Activated CD8-positive, alpha-beta T cell treated with anti-CD3 and anti-CD28 coated beads for 36 hours (primary cell): ENCODE measurements around the gene ANGPT4. TPM values are rescaled to one million over a fixed set of nuclear protein-coding genes. Genes with fewer than 3 reads are reported as not detected.

Experiments used
- ATAC-seq: fragments of 200-7000 bp; cut with Tn5 transposase; one replicate; pipeline ENCODE4 v1.10.0; 2021; ENCODE audit warnings: mild to moderate bottlenecking, moderate library complexity
- CTCF ChIA-PET: fragments of 350-600 bp; sonication (Branson Sonifier 250); formaldehyde crosslinking; loops from one replicate; lab custom pipeline; 2021; ENCODE audit warnings: antibody characterized with exemption; lab: Charles Lee
- POLR2A ChIA-PET: fragments of 350-600 bp; sonication (Branson Sonifier 250); formaldehyde crosslinking; loops from one replicate; lab custom pipeline; 2021; ENCODE audit warnings: antibody characterized with exemption; lab: Charles Lee
- DNase-seq: peaks from one replicate; pipeline ENCODE4 v3.0.0-alpha.2; 2020
- H3K27ac Mint-ChIP-seq: one replicate; pipeline ENCODE4 v1.8.0; 2021; ENCODE audit warnings: mild to moderate bottlenecking, mixed read lengths
- H3K27me3 Mint-ChIP-seq: one replicate; pipeline ENCODE4 v1.8.0; 2021; ENCODE audit warnings: mixed read lengths
- H3K36me3 Mint-ChIP-seq: one replicate; pipeline ENCODE4 v1.8.0; 2021; ENCODE audit warnings: low read depth, mixed read lengths
- H3K4me1 Mint-ChIP-seq: one replicate; pipeline ENCODE4 v1.8.0; 2021; ENCODE audit warnings: low read depth, mixed read lengths
- H3K4me3 Mint-ChIP-seq: one replicate; pipeline ENCODE4 v1.8.0; 2021; ENCODE audit warnings: mild to moderate bottlenecking, moderate library complexity, mixed read lengths
- H3K9me3 Mint-ChIP-seq: one replicate; pipeline ENCODE4 v1.8.0; 2021; ENCODE audit warnings: mixed read lengths
- CTCF ChIP-seq: fragments of 200-600 bp; IDR thresholded peaks from one replicate; pipeline ENCODE4 v1.8.0; 2022; ENCODE audit warnings: antibody characterized with exemption, mild to moderate bottlenecking
- intact Hi-C: fragments of 100-400 bp; cut with micrococcal nuclease; formaldehyde crosslinking; loops from one replicate; pipeline ENCODE4 v1.10.0; 2022
- total RNA-seq, 2 experiments: library from RNA; stranded (reverse); gene quantifications; one replicate each; pipeline ENCODE4 v1.2.3, GENCODE V29; 2021

The ANGPT4 gene
- total RNA-seq, 2 experiments from 2014 or later = not detected

- Mint-ChIP-seq H3K9me3 (peaks cover 9% of the 10 kb centered on the region), H3K27ac (no peak overlapping the region), H3K4me3 (no peak overlapping the region), H3K27me3 (no peaks in the 10 kb centered on the region), H3K36me3 (no peaks in the 10 kb centered on the region), H3K4me1 (no peaks in the 10 kb centered on the region)
- no peak for TF ChIP-seq CTCF
- CTCF ChIA-PET = interaction anchor here (1.0 kb wide), 1 partner anchor 116 kb away, joined by 3 read pairs; no protein-coding TSS in a partner anchor
- POLR2A ChIA-PET = no interaction called here
- no peak for DNase-seq
- intact Hi-C loops = no loop called here
- no peak for ATAC-seq
Measured at GRCh38 chr20:934186-934840, 18.2 kb upstream of the ANGPT4 start.

- no peak for ATAC-seq
- CTCF ChIA-PET = interaction anchor here (1.0 to 1.7 kb wide), 2 partner anchors 24 to 114 kb away, joined by 3 to 4 read pairs; no protein-coding TSS in a partner anchor
- no peaks in the 10 kb centered on the region for H3K36me3 Mint-ChIP-seq
- H3K9me3 Mint-ChIP-seq = peaks cover 9% of the 10 kb centered on the region
- H3K27me3 Mint-ChIP-seq = no peaks in the 10 kb centered on the region
- no peak overlapping the region for H3K27ac Mint-ChIP-seq
- H3K4me1 Mint-ChIP-seq = no peaks in the 10 kb centered on the region
- POLR2A ChIA-PET = no interaction called here
- no peak for TF ChIP-seq CTCF
- no peak for DNase-seq
- no peak overlapping the region for H3K4me3 Mint-ChIP-seq
- intact Hi-C loops = no loop called here
Measured at GRCh38 chr20:933029-933428, 16.9 kb upstream of the ANGPT4 start.

GRCh38 chr20:931401-931800, 15.3 kb upstream of the ANGPT4 start:
- DNase-seq = no peak

GRCh38 chr20:926670-927069, 10.5 kb upstream of the ANGPT4 start:
- H3K27ac Mint-ChIP-seq = no peak overlapping the region
- CTCF ChIA-PET = interaction anchor here (1.2 kb wide), 1 partner anchor 30 kb away, joined by 3 read pairs; no protein-coding TSS in a partner anchor
- intact Hi-C loops = no loop called here

More at GRCh38 chr20:931401-931800, 15.3 kb upstream of the ANGPT4 start:
- Mint-ChIP-seq H3K27ac (no peak overlapping the region), H3K9me3 (peaks cover 9% of the 10 kb centered on the region), H3K36me3 (no peaks in the 10 kb centered on the region), H3K4me1 (no peaks in the 10 kb centered on the region), H3K27me3 (no peaks in the 10 kb centered on the region), H3K4me3 (no peak overlapping the region)
- intact Hi-C loops = no loop called here
- ChIA-PET CTCF (no interaction called here), POLR2A (no interaction called here)
- ATAC-seq = no peak
- TF ChIP-seq CTCF = no peak

More at GRCh38 chr20:926670-927069, 10.5 kb upstream of the ANGPT4 start:
- POLR2A ChIA-PET = no interaction called here
- ATAC-seq = no peak
- no peak for TF ChIP-seq CTCF
- no peak overlapping the region for H3K4me3 Mint-ChIP-seq
- H3K27me3 Mint-ChIP-seq = peaks cover 4% of the 10 kb centered on the region
- H3K36me3 Mint-ChIP-seq = no peaks in the 10 kb centered on the region
- H3K4me1 Mint-ChIP-seq = no peaks in the 10 kb centered on the region
- DNase-seq = no peak
- H3K9me3 Mint-ChIP-seq = peaks cover 7% of the 10 kb centered on the region
